HepG2 (cell line): ENCODE data around the gene DHRS7. TPM values are rescaled to one million over a fixed set of nuclear protein-coding genes. Genes with fewer than 3 reads are reported as not detected.

Source experiments
- ATAC-seq: fragments of 200-7000 bp; cut with Tn5 transposase; 3 replicates; pipeline ENCODE4 v1.9.1; 2020; ENCODE audit warnings: mild to moderate bottlenecking, moderate library complexity
- BruUV-seq: library from RNA; stranded (reverse); fragments of 400-500 nt; replicated peaks from 2 replicates; lab custom pipeline; 2021; lab: Mats Ljungman, UMichigan
- CTCF ChIA-PET: fragments of 300-600 bp; formaldehyde crosslinking; extraction: SDS; loops from one replicate; lab custom pipeline; 2021; ENCODE audit warnings: low total read pairs, inconsistent platforms, low intra/inter-chr PET ratio; lab: Yijun Ruan, JAX
- POLR2A ChIA-PET: fragments of 350-600 bp; sonication (Branson Sonifier 250); formaldehyde crosslinking; loops from one replicate; lab custom pipeline; 2020; ENCODE audit warnings: antibody characterized with exemption, inconsistent platforms; lab: Yijun Ruan, JAX
- DNase-seq: peaks from one replicate; pipeline ENCODE4 v3.0.0-alpha.2; 2015; ENCODE audit warnings: low spot score
- FAIRE-seq: peaks from 3 replicates; lab custom pipeline; 2011; peaks lifted over from hg19 to GRCh38; lab: Jason Lieb, UNC
- H2AFZ ChIP-seq: one replicate; pipeline ENCODE4 v1.6.1; 2011; ENCODE audit warnings: low read length, inconsistent platforms
- H3K27ac ChIP-seq: fragments of 300-600 bp; 3 replicates; pipeline ENCODE4 v1.8.0; 2011; ENCODE audit warnings: mixed run types, mild to moderate bottlenecking, mixed read lengths, low read length, inconsistent platforms; ENCODE audit not compliant: insufficient read depth; ENCODE audit errors: extremely low read length
- H3K27me3 ChIP-seq, 2 experiments: fragments of 200-600 bp in 1 of 2; 2 replicates in 1 of 2; 3 replicates in 1 of 2; pipeline versions ENCODE4 v1.6.0 to v1.8.0; 2011; ENCODE audit warnings: low read length in 2 of 2, mild to moderate bottlenecking in 2 of 2, moderate library complexity in 2 of 2, inconsistent platforms in 1 of 2; ENCODE audit not compliant: insufficient read depth in 2 of 2, control insufficient read depth in 1 of 2
- H3K36me3 ChIP-seq, 2 experiments: fragments of 200-600 bp in 1 of 2; replicated peaks in 1 of 2; 2 replicates in 1 of 2; 3 replicates in 1 of 2; pipeline versions ENCODE4 v1.5.1 to v1.8.0; 2011; ENCODE audit warnings: low read length in 2 of 2, inconsistent platforms in 1 of 2; ENCODE audit not compliant: insufficient read depth in 2 of 2, control insufficient read depth in 1 of 2
- H3K4me1 ChIP-seq: 2 replicates; pipeline ENCODE4 v1.5.1; 2012; ENCODE audit warnings: low read length, inconsistent platforms; ENCODE audit not compliant: insufficient read depth
- H3K4me2 ChIP-seq: 2 replicates; pipeline ENCODE4 v1.6.0; 2011; ENCODE audit warnings: low read depth, low read length, inconsistent platforms
- H3K4me3 ChIP-seq, 3 experiments: fragments of 200-600 bp in 1 of 3; sonication (generic), shearing (Covaris generic) in 1 of 3; replicated peaks in 1 of 3; 2 replicates each; pipeline ENCODE4 v1.5.1; 2011 to 2016; ENCODE audit warnings: low read length in 3 of 3, inconsistent platforms in 2 of 3, low read depth in 2 of 3, mild to moderate bottlenecking in 2 of 3, control low read depth in 1 of 3, mixed read lengths in 1 of 3; ENCODE audit not compliant: insufficient read depth in 1 of 3
- H3K79me2 ChIP-seq: one replicate; pipeline ENCODE4 v1.6.1; 2011; ENCODE audit warnings: low read length, inconsistent platforms; ENCODE audit not compliant: insufficient read depth
- H3K9ac ChIP-seq: 2 replicates; pipeline ENCODE4 v1.6.0; 2011; ENCODE audit warnings: mild to moderate bottlenecking, low read depth, low read length, inconsistent platforms; ENCODE audit not compliant: insufficient read depth
- H3K9me3 ChIP-seq: 2 replicates; pipeline ENCODE4 v1.5.1; 2012; ENCODE audit warnings: mild to moderate bottlenecking, low read length
- H4K20me1 ChIP-seq: 2 replicates; pipeline ENCODE4 v1.6.0; 2011; ENCODE audit warnings: inconsistent platforms, mild to moderate bottlenecking, low read length, moderate library complexity; ENCODE audit not compliant: insufficient read depth
- ARNT2 ChIP-seq: sonication (generic); formaldehyde crosslinking; IDR thresholded peaks from 2 replicates; pipeline ENCODE4 v1.8.0; 2022; ENCODE audit warnings: mild to moderate bottlenecking, low read depth, missing genetic modification reagents, moderate library complexity
- BRCA1 ChIP-seq: sonication (generic); formaldehyde crosslinking; IDR thresholded peaks from 2 replicates; pipeline ENCODE4 v1.4.0; 2020; ENCODE audit warnings: missing genetic modification reagents
- CEBPB ChIP-seq: IDR thresholded peaks from 2 replicates; pipeline ENCODE4 v1.6.1; 2011; ENCODE audit warnings: low read depth, low read length, improper control_type of control experiment, borderline replicate concordance
- CEBPG ChIP-seq: IDR thresholded peaks from 2 replicates; pipeline ENCODE4 v1.6.1; 2016
- DNMT3B ChIP-seq: conservative IDR thresholded peaks from 2 replicates; pipeline ENCODE4 v1.6.1; 2016; ENCODE audit warnings: missing biosample characterization, control low read depth
- ESRRA ChIP-seq: sonication (generic); formaldehyde crosslinking; IDR thresholded peaks from 2 replicates; pipeline ENCODE4 v1.5.1; 2020; ENCODE audit warnings: mild to moderate bottlenecking, low read depth, missing genetic modification reagents
- GZF1 ChIP-seq: sonication (generic); formaldehyde crosslinking; IDR thresholded peaks from 2 replicates; pipeline ENCODE4 v1.5.1; 2020; ENCODE audit warnings: mild to moderate bottlenecking, missing genetic modification reagents
- HNF1B ChIP-seq: sonication (generic); formaldehyde crosslinking; IDR thresholded peaks from 2 replicates; pipeline ENCODE4 v1.5.1; 2020; ENCODE audit warnings: mild to moderate bottlenecking, moderate library complexity, missing genetic modification reagents
- HNRNPL ChIP-seq: fragments of 200-400 bp; formaldehyde crosslinking; IDR thresholded peaks from 2 replicates; pipeline ENCODE4 v1.6.1; 2017; ENCODE audit warnings: mild to moderate bottlenecking, low read depth, low read length
- JUN ChIP-seq: sonication (generic); formaldehyde crosslinking; IDR thresholded peaks from 2 replicates; pipeline ENCODE4 v1.4.0; 2020; ENCODE audit warnings: mild to moderate bottlenecking, missing genetic modification reagents
- MTA3 ChIP-seq: sonication (generic); formaldehyde crosslinking; IDR thresholded peaks from 2 replicates; pipeline ENCODE4 v1.4.0; 2020; ENCODE audit warnings: missing genetic modification reagents
- PLSCR1 ChIP-seq: sonication (generic); formaldehyde crosslinking; IDR thresholded peaks from 2 replicates; pipeline ENCODE4 v1.5.0; 2020; ENCODE audit warnings: missing genetic modification reagents, mild to moderate bottlenecking, borderline replicate concordance
- SIX1 ChIP-seq: sonication (generic); formaldehyde crosslinking; IDR thresholded peaks from 2 replicates; pipeline ENCODE4 v1.4.0; 2020; ENCODE audit warnings: missing genetic modification reagents, borderline replicate concordance
- TAF15 ChIP-seq: fragments of 200-400 bp; formaldehyde crosslinking; IDR thresholded peaks from one replicate; pipeline ENCODE4 v1.6.1; 2018; ENCODE audit warnings: mild to moderate bottlenecking, low read depth, low read length; ENCODE audit not compliant: poor library complexity, severe bottlenecking
- ZNF138 ChIP-seq: sonication (generic); formaldehyde crosslinking; IDR thresholded peaks from 2 replicates; pipeline ENCODE4 v1.5.0; 2020; ENCODE audit warnings: mild to moderate bottlenecking, low read depth, missing genetic modification reagents
- ZNF235 ChIP-seq: sonication (generic); formaldehyde crosslinking; IDR thresholded peaks from 2 replicates; pipeline ENCODE4 v1.8.1; 2023; ENCODE audit warnings: mild to moderate bottlenecking, missing genetic modification reagents, borderline replicate concordance
- ZNF709 ChIP-seq: sonication (generic); formaldehyde crosslinking; IDR thresholded peaks from 2 replicates; pipeline ENCODE4 v1.5.0; 2020; ENCODE audit warnings: mild to moderate bottlenecking, missing genetic modification reagents
- ZNF781 ChIP-seq: sonication (generic); formaldehyde crosslinking; IDR thresholded peaks from 2 replicates; pipeline ENCODE4 v1.5.1; 2020; ENCODE audit warnings: borderline replicate concordance, mild to moderate bottlenecking, missing genetic modification reagents; ENCODE audit errors: not compliant biosample characterization
- ZSCAN9 ChIP-seq: IDR thresholded peaks from 2 replicates; pipeline ENCODE4 v1.6.1; 2016; ENCODE audit warnings: borderline replicate concordance
- WGBS: methylation state at CpG from one replicate; pipeline ENCODE4 v1.1.6; 2017; ENCODE audit warnings: low lambda C conversion rate; 5-methylcytosine and 5-hydroxymethylcytosine counted together
- in situ Hi-C: cut with HindIII; loops from 2 replicates; pipeline ENCODE4 v1.10.0; 2017; ENCODE audit warnings: low pct_unique_long_range_greater_than_20kb; ENCODE audit not compliant: extremely low pct_ligation_motif_present
- intact Hi-C: fragments of 100-400 bp; cut with micrococcal nuclease; formaldehyde crosslinking; loops from one replicate; pipeline ENCODE4 v1.10.0; 2022; ENCODE audit not compliant: unreplicated experiment
- polyA plus RNA-seq, 8 experiments: library from polyadenylated mRNA; depleted of rRNA in 3 of 8; stranded (reverse) in 7 of 8; unstranded in 1 of 8; fragments of >200 nt; fragmentation: Illumina TruSeq in 4 of 8; extraction: Trizol in 4 of 8; gene quantifications; 2 replicates each; pipeline versions ENCODE4 v1.2.1 to v1.2.3, GENCODE V29; 2011 to 2016; ENCODE audit warnings: low read depth in 4 of 8, missing spikeins in 1 of 8, mixed read lengths in 1 of 8; ENCODE audit not compliant: insufficient read depth in 1 of 8
- total RNA-seq, 5 experiments: library from RNA; depleted of rRNA; stranded (reverse); fragments of >200 nt; fragmentation: Illumina TruSeq; extraction: Trizol; gene quantifications; 2 replicates each; pipeline ENCODE4 v1.2.3, GENCODE V29; 2016; ENCODE audit warnings: low read depth in 1 of 5
- TF ChIP-seq, protein P1 (sequence below): sonication (generic); formaldehyde crosslinking; IDR thresholded peaks from 2 replicates; pipeline ENCODE4 v1.4.0; 2020; ENCODE audit warnings: mild to moderate bottlenecking, low read depth, missing genetic modification reagents
- TF ChIP-seq, protein P2 (sequence below): IDR thresholded peaks from 2 replicates; pipeline ENCODE4 v1.6.1; 2016; ENCODE audit warnings: missing compliant biosample characterization, missing genetic modification reagents, borderline replicate concordance

Gene DHRS7
- total and polyA plus RNA-seq, 2 of the 13 experiments (the other 11 are each of a cell fraction or from before 2014, with no cell fraction given): 20.8 to 44.4 TPM

DNA sequence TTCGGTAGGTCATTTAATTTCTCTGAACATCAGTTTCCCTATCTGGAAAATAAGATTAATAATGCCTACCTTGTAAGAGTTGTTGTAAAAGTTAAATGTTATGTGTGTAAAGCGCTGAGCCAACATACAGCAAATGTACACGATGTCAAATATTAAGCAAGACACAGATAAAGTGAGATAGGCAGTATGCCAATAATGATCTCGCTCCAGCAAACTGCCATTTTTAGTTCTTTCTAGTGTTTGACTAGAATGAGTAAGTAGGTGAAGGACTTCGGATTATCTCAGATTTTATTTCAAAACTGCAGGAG lies 840 bp downstream of the DHRS7 start:
- Histone ChIP-seq H3K36me3 (no peaks in the 10 kb centered on the region), H3K9ac (peak overlapping the region; percentile 81), H3K27me3 (peaks cover 0 to 4% of the 10 kb centered on the region in 2 experiments; a peak in 1 of 5 replicates), H3K9me3 (no peaks in the 10 kb centered on the region), H3K79me2 (no peaks in the 10 kb centered on the region), H4K20me1 (no peaks in the 10 kb centered on the region), H3K4me2 (peak overlapping the region; percentile 92), H3K27ac (peak overlapping the region; percentile 70), H2AFZ (peak overlapping the region; percentile 87), H3K4me3 (peak overlapping the region; percentile 79 to 93 (median 88)), H3K4me1 (peaks cover 24% of the 10 kb centered on the region)
- ATAC-seq: peak; percentile 15
- peak; percentile 75 for FAIRE-seq
- 4% methylated on average over 5 of the region's 5 CpGs for WGBS
- in situ Hi-C loops: no loop called here
- CTCF ChIA-PET: no interaction called here
- POLR2A ChIA-PET: interaction anchor here (1.6 to 2.0 kb wide), 3 partner anchors 72 to 199 kb away, joined by 4 to 11 read pairs (median 9); partner anchors contain the start of genes PCNX4 and PPM1A
- intact Hi-C loops: loop anchor here (2.0 kb wide), 1 partner anchor 74 kb away; the partner anchor contains the start of gene PCNX4
- no TSS peak for BruUV-seq
- peak; percentile 57 for DNase-seq
- TF ChIP-seq ARNT2 (CRISPR knock-in tag) (no peak), TAF15 (no peak), JUN (CRISPR knock-in tag) (no peak), SIX1 (CRISPR knock-in tag) (no peak), ZNF781 (CRISPR knock-in tag) (no peak), ZNF138 (CRISPR knock-in tag) (no peak), HNF1B (CRISPR knock-in tag) (no peak), ZSCAN9 (CRISPR knock-in tag) (no peak), ZNF235 (CRISPR knock-in tag) (no peak), CEBPB (peak; percentile 72; the same call in 1 of the 2 replicates), BRCA1 (CRISPR knock-in tag) (no peak), MTA3 (CRISPR knock-in tag) (no peak), DNMT3B (CRISPR knock-in tag) (no peak), PLSCR1 (CRISPR knock-in tag) (no peak), CEBPG (peak; percentile 41; the same call in 1 of the 2 replicates), ZNF709 (CRISPR knock-in tag) (no peak), HNRNPL (no peak), ESRRA (CRISPR knock-in tag) (no peak), GZF1 (CRISPR knock-in tag) (0 out of 2 replicates have a peak, but pooled peaks have one; percentile 13)
- TF ChIP-seq, protein P1, sequence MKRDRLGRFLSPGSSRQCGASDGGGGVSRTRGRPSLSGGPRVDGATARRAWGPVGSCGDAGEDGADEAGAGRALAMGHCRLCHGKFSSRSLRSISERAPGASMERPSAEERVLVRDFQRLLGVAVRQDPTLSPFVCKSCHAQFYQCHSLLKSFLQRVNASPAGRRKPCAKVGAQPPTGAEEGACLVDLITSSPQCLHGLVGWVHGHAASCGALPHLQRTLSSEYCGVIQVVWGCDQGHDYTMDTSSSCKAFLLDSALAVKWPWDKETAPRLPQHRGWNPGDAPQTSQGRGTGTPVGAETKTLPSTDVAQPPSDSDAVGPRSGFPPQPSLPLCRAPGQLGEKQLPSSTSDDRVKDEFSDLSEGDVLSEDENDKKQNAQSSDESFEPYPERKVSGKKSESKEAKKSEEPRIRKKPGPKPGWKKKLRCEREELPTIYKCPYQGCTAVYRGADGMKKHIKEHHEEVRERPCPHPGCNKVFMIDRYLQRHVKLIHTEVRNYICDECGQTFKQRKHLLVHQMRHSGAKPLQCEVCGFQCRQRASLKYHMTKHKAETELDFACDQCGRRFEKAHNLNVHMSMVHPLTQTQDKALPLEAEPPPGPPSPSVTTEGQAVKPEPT: no peak
- TF ChIP-seq, protein P2, sequence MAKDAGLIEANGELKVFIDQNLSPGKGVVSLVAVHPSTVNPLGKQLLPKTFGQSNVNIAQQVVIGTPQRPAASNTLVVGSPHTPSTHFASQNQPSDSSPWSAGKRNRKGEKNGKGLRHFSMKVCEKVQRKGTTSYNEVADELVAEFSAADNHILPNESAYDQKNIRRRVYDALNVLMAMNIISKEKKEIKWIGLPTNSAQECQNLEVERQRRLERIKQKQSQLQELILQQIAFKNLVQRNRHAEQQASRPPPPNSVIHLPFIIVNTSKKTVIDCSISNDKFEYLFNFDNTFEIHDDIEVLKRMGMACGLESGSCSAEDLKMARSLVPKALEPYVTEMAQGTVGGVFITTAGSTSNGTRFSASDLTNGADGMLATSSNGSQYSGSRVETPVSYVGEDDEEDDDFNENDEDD: no peak
